ENCODE results near the gene DUSP5.

DUSP5 gene

DNA sequence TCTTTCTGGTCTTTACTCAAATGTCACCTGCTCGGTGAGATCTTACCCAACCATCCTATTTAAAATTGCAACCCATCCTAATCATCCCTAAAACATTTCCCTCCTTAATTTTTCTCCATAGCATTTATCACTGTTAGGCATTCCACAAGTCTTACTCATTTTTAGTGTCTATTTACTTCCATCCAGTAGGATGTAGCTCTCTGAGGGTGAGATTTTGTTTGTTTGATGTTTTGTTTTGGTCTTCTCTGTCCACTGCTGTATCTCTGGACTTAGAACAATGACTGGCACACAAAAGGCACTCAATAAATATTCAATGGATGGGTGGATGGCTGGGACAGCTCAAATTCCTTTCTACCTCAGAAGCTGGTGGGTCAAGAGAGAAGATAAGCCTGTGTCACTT lies 15.8 kb upstream of the DUSP5 start:
- DNase-seq = no peak

DNA sequence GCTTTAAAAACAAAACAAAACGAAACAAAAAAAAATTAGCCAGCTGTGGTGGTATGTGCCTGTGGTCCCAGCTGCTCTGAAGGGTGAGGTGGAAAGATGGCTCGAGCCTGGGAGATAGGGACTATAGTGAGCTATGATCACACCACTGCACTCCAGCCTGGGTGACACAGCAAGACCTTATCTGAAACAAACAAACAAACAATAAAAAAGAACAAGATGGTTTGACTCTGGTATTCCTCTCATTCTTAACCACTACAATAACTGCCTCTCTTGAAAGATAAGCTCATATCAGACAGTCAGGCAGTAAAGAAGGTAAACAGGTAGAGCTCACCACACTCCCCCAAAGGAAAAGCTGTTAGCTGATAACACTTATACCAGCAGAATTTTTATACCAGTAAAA lies 14.1 kb upstream of the DUSP5 start:
- no peak for DNase-seq

DNA sequence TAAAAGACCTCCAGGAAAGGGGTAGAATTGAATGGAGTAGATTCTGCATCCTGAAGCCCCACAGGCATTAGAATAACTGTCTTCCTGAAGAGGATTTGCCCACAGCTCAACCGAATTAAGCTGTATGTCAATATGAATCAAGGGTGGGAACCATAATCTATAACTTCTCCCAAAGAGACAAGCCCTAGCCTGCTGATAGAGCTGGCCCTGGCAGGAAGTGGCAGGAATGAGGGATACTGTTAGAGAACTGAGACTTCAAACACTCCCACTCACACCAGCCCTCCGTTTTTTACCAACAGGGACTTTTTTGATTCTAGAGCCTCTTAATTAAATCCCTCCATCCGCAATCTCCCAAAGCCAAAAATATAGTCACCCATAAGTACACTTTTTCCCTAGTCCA lies 12.2 kb upstream of the DUSP5 start:
- no peak for DNase-seq

DNA sequence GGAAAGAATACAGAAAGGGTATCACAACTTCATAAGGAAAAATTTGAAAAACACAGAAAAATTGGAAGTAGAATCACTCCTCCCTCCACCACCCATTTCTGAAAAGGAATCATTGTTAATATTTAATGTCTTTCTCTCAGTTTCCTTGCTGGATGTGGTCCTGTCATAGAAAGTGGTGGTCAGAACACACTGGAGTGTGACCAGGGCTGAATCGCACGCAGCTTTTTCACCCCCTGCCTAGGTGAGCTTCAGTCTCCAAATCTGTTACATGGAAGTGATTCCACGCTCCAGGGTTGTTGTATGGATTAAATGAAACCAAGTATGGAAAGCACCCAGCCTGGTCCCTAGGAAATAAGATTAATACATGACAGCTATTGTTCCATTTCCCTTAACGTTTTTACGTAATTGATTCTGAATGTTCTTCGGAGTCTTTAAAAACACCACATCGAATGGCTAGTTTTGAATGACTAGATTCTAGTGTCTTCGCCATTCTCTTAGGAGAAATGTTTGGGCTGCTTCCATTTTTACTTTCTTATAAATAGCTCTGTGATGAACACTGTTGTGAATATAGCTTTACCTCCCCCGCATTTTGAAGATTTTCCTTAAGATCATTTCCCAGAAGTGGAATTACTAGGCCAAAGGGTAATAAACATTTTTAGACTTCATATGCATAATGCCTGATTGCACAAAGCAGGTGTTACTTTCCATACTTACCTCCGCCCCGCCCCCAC lies 10.9 kb upstream of the DUSP5 start:
- DNase-seq = no peak

GRCh38 chr10:110487411-110488331 lies 10.0 kb upstream of the DUSP5 start:
- DNase-seq = no peak

GRCh38 chr10:110488332-110488681 lies 9.4 kb upstream of the DUSP5 start:
- DNase-seq = no peak

GRCh38 chr10:110488940-110489339 lies 8.8 kb upstream of the DUSP5 start:
- DNase-seq = no peak

- no peak for DNase-seq
These were observed 7.1 kb upstream of the DUSP5 start for GRCh38 chr10:110490640-110491039.

GRCh38 chr10:110491346-110491745 lies 6.4 kb upstream of the DUSP5 start:
- DNase-seq = no peak

DNA sequence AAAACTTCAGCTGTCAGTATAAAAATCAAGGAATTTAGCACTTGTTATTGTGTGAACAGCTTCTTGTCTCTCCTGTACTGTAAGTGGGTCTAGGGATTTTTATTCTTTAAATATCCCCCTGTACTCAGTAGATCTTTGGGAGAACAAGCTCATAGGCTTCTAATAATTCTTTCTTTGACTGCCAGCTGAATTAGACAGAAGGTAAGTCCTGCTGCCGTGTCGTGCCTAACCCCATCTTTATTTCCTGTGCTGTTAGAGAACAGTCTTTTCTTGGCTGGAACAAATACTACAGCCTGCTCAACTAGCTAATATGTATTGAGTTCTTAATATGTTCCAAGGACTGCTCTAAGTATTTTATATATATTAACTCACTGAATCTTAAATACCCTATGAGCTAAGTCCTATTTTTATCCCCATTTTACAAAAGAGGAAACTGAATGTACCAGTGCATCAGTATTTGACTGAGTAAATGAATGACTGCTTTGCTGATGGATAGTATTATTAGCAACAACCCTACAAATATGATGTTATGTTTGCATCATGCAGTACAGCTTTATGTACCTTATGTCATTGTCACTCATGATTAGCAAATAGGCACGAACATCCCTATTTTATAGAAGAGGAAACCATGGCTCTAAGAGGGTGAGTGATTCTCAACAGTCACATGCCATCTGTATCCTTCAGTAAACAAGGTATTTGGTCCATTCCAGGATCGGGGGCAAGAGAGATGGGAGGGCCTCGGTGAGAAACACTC lies 5.5 kb upstream of the DUSP5 start:
- no peak for DNase-seq

GRCh38 chr10:110493832-110494426 lies 3.8 kb upstream of the DUSP5 start:
- DNase-seq = no peak

DNA sequence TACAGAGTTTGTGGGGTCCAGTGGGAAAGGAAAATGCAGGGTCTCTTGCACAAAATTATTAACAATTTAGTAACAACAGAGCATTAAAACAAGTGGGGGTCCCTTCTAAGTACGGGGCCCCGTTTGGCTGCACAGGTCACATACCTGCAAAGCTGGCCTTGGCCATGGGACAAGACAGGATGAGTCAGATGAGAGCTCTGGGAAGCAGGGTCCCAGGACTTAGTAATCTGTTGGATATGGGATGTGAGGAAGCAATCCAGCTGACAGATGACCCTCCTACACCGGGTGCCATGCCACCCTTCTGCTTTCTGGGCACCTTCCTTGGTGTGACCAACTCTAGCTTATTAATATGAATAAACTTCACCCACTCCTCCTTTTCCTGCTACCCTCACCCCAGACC lies 3.2 kb upstream of the DUSP5 start:
- DNase-seq = no peak

DNA sequence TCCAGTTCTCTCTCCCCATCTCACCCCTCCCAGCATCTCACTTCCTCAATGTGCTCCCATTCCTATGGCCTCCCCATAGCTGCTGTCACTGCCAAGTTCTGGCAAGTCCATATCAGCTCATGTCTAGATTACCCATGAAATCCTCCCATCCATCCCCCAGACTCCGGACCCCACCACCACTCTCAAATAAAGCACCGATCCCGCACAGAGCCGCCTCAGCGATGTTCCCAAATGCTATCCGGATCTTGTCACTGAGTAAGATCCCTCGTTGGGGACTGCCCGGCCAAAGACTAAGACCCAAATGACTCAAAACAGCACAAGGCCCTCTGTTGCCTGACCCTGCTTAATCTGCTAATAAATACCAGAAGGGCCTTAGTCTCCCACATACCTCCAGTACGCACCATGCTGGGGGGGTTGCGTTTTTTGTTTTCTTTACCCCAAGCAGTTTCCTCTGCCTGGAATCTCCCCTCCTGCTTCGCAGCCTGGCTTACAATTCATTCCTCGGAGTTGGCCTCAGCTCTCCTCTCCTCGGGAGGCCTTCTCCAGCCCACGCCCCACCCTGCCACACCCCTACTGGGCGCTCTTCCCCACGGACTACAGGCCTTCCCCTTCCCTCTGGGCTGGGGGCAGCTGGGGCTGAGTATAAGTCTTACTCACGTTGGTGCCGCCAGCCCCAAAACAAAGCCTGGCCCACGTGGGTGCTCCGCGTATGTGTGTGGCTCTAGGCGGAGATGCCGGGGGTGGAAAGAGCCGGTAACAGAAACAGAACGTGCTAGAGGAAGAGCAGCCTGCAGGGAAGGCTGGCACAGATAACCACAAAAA lies 1.8 kb upstream of the DUSP5 start:
- no peak for DNase-seq

- no peak for DNase-seq
These were observed 912 bp upstream of the DUSP5 start for GRCh38 chr10:110496553-110497437.

DNA sequence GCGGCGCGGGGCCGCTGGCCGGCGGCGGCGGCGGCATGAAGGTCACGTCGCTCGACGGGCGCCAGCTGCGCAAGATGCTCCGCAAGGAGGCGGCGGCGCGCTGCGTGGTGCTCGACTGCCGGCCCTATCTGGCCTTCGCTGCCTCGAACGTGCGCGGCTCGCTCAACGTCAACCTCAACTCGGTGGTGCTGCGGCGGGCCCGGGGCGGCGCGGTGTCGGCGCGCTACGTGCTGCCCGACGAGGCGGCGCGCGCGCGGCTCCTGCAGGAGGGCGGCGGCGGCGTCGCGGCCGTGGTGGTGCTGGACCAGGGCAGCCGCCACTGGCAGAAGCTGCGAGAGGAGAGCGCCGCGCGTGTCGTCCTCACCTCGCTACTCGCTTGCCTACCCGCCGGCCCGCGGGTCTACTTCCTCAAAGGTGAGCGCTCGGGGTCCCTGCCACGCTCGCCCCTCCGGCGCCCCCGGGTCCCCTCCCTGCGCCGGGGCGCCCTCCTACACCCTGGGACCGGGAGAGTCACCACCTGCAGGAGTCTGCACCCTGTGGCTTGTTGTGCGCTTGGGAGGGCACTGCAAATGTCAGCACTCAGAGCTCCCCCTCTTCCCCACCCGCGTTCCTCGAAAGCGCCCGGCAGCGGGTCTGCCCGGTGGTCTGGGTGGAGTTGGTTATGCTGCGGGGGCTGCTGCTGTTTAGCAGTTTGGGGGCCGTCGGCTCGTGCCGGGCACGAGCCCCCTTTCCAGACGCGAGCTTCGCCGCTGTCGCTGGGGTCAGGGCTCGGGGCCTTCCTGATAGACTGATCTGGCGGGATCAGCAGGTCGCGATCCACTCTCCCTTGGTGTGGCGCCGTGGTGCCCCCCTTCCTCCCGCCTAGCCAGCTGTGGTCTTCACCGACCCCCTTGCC lies 627 bp downstream of the DUSP5 start:
- no peak for DNase-seq

GRCh38 chr10:110498982-110499795 lies 1.5 kb downstream of the DUSP5 start:
- no peak for DNase-seq

DNA sequence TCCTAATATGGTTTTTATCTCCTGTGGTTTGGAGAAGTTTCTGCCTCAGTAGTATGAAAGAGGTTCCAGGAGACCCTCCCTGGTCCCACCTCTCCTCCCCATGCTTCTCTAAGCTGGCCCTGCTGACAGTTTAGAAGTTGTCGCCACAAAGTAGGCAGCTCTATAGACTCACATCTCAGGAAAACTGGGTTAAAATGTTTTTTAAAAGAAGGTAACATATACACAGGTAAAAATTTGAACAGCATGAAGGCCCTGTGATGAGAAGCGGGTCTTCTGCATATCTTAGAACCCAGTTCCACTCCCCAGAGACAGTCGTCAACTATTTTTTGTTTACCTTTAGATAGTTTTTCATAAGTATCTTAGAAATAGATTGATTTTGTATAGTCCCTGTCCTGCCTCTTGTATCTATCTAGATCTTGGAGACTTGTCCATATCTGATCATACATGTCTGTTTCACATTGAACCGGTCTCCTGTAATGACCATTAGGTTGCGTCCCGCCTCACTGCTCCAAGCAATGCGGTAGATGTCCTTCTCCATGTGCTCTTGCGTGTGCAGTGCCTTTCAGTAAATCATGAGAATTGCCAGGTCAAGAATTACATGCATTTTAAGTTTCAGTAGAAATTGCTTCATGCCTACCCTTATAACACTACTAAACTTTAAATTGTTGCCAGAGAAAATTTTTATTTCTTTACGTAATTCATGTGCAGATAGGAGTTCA lies 2.2 kb downstream of the DUSP5 start:
- DNase-seq = no peak

DNA sequence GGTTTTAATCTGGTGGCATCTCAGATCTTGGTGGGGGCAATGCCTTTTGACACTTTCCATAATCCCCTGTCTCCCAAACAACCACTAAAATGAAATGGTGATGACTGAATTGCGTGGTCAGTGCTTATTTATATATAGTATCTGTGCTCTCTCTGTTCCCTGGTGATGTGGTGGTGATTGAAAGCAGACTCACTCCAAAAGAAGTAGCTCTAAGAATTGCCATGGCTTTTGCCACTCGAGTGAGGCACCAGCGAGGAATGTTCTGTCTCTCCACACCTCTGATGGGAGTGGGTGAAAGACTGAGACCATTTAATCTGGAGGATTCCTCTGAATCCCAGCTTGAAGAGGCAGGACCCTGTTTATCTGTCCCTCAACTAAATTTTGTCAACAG lies 2.8 kb downstream of the DUSP5 start:
- DNase-seq = no peak
